ENCODE data around the gene CLASP2.
"Not testable (repeated sequence)": the region's sequence is repeated elsewhere in the genome, so short reads cannot be mapped to it uniquely, and the experiment has no call there.

Gene CLASP2

DNA sequence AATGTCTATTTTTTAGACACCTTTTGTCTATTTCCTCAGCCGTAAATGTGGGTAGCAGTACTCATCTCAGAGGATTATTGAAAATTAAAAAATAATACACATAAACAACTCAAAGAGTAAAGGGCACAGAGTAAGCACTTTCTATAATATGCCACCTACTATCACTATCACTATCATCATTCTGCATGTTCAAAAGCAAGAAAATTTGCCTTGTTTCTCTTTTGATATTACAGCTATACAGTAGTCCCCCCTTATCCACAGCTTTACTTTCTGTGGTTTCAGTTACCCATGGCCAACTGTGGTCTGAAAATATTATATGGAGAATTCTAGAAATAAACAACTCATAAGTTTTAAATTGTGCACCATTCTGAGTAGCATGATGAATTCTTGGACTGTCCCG lies 27.7 kb downstream of the CLASP2 start:
- TF ChIP-seq, protein P1, sequence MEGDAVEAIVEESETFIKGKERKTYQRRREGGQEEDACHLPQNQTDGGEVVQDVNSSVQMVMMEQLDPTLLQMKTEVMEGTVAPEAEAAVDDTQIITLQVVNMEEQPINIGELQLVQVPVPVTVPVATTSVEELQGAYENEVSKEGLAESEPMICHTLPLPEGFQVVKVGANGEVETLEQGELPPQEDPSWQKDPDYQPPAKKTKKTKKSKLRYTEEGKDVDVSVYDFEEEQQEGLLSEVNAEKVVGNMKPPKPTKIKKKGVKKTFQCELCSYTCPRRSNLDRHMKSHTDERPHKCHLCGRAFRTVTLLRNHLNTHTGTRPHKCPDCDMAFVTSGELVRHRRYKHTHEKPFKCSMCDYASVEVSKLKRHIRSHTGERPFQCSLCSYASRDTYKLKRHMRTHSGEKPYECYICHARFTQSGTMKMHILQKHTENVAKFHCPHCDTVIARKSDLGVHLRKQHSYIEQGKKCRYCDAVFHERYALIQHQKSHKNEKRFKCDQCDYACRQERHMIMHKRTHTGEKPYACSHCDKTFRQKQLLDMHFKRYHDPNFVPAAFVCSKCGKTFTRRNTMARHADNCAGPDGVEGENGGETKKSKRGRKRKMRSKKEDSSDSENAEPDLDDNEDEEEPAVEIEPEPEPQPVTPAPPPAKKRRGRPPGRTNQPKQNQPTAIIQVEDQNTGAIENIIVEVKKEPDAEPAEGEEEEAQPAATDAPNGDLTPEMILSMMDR (IDR thresholded peaks at IDR 0.05; ENCODE audit: extremely low read depth, missing control alignments): no peak

GRCh38 chr3:33687406-33688010 lies 30.5 kb downstream of the CLASP2 start:
- TF ChIP-seq, protein P1 (IDR thresholded peaks at IDR 0.05; ENCODE audit: extremely low read depth, missing control alignments): no peak
- DNase-seq (ENCODE audit: low spot score): no peak

More for the DNA sequence above, 27.7 kb downstream of the CLASP2 start:
- DNase-seq (ENCODE audit: low spot score): no peak

- TF ChIP-seq, protein P1 (IDR thresholded peaks at IDR 0.05; ENCODE audit: extremely low read depth, missing control alignments): no peak
Measured at GRCh38 chr3:33682770-33683169, 35.3 kb downstream of the CLASP2 start.

DNA sequence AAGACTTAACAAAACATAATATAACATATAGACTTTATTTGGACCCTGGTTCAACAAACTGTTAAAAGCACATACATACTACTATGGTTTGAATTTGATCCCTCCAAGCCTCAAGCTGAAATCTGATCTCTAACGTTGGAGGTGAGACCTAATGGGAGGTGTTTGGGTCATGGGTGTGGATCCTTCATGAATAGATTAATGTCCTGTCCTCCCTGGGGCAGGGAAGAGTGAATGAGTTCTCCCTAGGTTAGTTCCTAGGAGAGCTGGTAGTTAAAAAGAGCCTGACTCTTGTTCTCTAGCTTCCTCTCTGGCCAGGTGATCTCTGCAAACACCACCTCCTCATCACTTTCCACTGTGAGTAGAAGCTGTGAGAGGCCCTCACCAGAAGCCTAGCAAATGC lies 36.4 kb downstream of the CLASP2 start:
- no peak for DNase-seq (ENCODE audit: low spot score)
- TF ChIP-seq, protein P1 (IDR thresholded peaks at IDR 0.05; ENCODE audit: extremely low read depth, missing control alignments): no peak

More at GRCh38 chr3:33682770-33683169, 35.3 kb downstream of the CLASP2 start:
- no peak for DNase-seq (ENCODE audit: low spot score)

DNA sequence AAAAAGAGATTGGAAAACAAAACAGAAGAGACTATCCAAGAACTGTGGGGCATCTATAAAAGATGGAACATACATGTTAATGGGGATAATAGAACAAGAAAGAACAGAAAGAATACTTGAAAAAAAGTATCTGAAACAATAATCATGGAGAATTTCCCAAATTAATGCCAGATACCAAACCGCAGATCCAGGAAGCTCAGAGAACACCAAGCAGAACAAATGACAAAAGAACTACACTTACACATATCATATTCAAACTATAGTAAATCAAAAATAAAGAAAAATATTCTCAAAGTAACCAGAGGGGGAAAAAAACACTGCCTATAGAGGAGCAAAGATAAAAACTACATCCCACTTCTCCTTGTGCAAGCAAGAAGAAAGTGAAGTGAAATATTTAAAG lies 40.0 kb downstream of the CLASP2 start:
- TF ChIP-seq, protein P1 (IDR thresholded peaks at IDR 0.05; ENCODE audit: extremely low read depth, missing control alignments): no peak
- no peak for DNase-seq (ENCODE audit: low spot score)

- DNase-seq (ENCODE audit: low spot score): not testable (repeated sequence)
Measured at GRCh38 chr3:33673436-33673835, 44.6 kb downstream of the CLASP2 start.

- TF ChIP-seq, protein P1 (IDR thresholded peaks at IDR 0.05; ENCODE audit: extremely low read depth, missing control alignments): no peak
- DNase-seq (ENCODE audit: low spot score): no peak
Measured at GRCh38 chr3:33668618-33669017, 49.4 kb downstream of the CLASP2 start.

GRCh38 chr3:33665294-33665693 lies 52.8 kb downstream of the CLASP2 start:
- TF ChIP-seq, protein P1 (IDR thresholded peaks at IDR 0.05; ENCODE audit: extremely low read depth, missing control alignments): no peak
- DNase-seq (ENCODE audit: low spot score): no peak

Data from GM20000 (cell line).